DMS153 treated with DMSO at 0.1 percent for 48 hours (cell line): ENCODE measurements around the gene ANKRD10.

ENCODE experiments used
- DNase-seq: peaks from one replicate; lab custom pipeline; 2025; ENCODE audit not compliant: unreplicated experiment; lab: John Stamatoyannopoulos, UW

ANKRD10 gene

DNA sequence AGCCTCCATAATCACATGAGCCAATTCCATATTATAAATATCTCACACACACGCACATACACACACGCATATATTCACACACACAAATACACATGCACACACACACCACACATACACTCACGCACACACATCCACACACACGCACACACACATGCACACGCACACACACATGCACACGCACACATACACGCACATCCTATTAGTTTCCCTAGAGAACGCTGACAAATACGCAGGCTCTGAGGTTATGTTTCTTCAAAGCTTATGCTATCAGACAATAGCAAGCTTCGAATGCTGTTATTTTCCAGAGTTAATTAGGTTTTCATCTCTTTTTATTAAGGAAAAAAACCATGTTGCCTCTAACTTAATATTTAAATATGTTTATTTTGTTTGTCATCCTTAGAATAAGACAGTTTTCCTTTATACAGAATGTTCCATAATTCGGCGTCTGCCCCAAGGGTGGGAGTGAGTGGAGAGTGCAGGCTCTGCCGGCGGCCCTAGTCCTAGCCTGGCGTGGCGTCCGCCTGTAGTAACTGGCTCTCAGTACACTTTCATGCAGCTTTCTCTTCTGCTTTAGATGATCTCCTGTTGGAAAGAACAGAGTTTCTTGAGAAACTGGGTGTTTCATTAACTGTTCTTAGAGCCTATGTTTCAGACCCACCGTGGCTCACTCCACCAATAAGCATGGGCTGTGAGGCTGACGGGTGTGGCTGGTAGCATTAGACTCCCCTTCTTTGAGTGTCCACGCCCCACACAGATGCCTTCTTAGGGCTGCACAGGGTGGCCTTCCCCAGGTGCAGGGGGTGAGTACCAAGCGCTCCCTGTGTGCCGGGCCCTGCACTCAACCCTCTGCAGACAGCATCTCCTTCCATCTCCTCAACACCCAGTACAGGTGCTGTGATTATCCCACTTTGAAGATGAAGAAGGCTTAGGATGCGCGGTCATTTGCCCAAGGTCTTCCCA lies 30.4 kb upstream of the ANKRD10 start:
- DNase-seq: no peak

DNA sequence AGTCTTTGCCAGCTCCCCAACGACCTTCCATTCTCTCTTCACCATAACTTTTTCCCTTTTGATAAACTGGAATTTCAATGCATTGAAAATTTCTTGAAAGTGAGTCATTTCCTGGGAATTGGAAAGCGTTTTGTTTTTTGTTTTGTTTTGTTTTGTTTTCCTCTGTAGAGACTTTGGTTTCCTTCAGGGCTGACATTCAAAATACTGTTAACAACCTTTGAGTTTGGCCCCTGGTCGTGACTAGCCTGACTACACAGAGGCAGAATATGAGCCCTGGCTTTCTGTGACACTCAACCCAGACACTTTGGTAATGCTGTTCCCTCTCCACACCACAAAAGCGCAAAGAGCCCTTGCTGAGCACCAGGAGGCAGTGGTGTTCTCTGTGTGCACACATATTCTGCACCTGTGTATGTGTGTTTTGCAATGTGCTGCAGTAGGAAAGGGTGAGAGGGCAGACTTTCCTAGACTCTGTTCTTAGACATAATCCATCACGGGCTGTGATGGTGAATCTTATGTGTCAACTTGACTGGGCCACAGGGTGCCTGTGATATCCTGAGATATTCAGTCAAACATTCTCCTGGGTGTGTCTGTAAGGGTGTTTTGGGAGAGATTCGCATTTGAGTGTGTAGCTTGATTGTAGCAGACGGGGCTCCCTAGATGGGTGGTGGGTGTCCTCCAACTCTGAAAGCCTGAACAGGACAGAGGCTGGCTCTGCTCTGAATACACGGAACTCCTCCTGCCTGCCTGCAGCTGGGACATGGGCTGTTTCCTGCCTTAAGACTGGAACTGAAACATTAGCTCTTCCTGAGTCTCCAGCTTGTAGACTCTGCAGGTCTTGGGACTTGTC lies 29.5 kb upstream of the ANKRD10 start:
- peak; percentile 5 for DNase-seq

DNA sequence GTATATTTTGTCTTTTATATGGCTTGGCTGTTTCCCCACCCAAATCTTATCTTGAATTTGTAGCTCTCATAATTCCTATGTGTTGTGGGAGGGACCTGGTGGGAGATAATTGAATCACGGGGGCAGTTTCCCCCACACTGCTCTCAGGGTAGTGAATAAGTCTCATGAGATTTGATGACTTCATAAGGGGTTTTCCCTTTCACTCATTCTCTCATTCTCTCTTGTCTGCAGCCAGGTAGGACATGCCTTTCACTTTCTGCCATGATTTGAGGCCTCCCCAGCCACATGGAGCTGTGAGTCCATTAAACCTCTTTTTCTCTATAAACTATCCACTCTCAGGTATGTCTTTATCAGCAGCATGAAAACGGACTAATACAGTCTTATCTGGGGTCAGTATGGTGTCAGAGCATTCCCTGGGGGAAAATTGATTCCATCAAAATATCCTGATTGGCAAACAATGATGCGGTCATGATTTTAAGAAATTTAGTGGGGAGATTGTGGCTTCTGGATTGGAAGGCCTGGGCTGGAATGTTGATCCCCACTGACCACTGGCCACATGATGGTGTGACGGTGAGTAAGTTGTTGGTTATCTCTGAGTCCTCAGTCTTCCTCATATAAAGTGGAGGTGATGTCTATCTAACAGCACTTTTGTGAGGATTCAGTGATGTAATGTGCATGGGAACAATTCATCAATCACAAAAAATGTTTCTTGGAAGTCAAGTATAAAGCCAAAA lies 27.5 kb upstream of the ANKRD10 start:
- DNase-seq: no peak

DNA sequence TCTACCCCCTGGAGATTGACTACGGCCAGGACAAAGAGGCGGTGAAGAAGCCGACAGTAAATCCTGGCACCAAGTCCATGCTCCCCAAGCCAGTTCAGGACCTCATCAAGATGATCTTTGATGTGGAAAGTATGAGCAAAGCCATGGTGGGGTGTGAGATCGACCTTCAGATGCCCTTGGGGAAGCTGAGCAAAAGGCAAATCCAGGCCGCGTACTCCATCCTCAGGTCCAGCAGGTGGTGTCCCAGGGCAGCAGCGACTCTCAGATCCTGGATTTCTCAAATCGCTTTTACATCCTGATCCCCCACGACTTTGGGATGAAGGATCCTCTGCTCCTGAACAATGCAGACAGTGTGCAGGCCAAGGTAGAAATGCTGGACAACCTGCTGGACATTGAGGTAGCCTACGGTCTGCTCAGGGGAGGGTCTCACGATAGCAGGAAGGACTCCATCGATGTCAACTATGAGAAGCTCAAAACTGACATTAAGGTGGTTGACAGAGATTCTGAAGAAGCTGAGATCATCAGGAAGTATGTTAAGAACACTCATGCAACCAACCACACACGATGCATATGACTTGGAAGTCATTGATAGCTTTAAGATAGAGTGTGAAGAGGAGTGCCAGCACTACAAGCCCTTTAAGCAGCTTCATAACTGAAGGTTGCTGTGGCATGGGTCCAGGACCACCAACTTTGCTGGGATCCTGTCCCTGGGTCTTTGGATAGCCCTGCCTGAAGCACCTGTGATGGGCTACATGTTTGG lies 24.0 kb upstream of the ANKRD10 start:
- no peak for DNase-seq

DNA sequence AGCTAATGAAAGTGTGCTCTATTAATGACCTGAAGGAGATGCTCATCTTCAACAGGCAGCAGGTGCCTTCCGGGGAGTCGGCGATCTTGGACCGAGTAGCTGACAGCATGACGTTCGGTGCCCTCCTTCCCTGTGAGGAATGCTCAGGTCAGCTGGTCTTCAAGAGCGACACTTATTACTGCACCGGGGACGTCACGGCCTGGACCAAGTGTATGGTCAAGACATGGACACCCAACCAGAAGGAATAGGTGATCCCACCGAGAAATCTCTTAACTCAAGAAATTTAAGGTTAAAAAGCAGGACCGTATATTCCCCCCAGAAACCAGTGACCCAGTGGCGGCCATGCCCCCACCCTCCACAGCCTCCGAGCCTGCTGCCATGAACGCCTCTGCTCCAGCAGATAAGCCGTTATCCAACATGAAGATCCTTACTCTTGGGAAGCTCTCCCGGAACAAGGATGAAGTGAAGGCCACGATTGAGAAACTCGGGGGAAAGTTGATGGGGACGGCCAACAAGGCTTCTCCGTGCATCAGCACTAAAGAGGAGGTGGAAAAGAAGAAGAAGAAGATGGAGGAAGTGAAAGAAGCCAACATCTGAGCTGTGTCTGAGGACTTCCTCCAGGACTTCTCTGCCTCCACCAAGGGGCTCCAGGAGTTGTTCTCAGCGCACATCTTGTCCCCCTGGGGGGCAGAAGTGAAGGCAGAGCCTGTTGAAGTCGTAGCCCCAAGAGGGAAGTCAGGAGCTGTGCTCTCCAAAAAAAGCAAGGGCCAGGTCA lies 22.8 kb upstream of the ANKRD10 start:
- no peak for DNase-seq

DNA sequence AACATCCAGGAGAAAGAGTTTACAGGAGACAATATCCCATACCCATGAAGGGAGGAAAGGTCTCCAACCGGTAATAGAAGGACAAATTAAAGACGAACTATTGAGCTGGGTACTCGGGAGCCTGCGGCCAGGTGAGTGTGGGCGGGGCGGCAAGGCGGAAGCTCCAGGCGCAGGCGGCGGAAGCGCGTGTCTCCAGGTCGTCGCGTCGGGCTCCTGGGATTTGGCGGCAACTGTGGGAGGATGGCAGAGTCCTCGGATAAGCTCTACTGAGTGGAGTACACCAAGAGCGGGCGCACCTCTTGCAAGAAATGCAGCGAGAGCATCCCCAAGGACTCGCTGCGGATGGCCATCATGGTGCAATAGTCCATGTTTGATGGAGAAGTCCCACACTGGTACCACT lies 21.6 kb upstream of the ANKRD10 start:
- DNase-seq: no peak

DNA sequence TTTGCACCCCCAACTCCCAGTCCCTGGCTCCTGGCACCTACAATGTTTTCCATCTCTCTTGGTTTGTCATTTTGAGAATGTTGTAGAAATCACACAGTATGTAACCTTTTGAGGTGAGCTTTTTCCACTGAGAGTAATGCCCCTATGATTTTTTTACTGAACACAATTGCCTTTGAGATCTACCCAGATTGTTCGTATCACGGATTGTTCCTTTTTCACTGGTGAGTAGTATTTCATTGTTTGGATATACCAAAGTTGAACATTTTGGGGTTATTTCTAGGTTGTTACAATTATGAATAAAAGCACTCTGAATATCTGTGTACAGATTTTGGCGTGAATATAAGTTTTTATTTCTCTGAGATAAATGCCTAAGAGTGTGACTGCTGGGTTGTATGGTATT lies 17.7 kb upstream of the ANKRD10 start:
- no peak for DNase-seq

DNA sequence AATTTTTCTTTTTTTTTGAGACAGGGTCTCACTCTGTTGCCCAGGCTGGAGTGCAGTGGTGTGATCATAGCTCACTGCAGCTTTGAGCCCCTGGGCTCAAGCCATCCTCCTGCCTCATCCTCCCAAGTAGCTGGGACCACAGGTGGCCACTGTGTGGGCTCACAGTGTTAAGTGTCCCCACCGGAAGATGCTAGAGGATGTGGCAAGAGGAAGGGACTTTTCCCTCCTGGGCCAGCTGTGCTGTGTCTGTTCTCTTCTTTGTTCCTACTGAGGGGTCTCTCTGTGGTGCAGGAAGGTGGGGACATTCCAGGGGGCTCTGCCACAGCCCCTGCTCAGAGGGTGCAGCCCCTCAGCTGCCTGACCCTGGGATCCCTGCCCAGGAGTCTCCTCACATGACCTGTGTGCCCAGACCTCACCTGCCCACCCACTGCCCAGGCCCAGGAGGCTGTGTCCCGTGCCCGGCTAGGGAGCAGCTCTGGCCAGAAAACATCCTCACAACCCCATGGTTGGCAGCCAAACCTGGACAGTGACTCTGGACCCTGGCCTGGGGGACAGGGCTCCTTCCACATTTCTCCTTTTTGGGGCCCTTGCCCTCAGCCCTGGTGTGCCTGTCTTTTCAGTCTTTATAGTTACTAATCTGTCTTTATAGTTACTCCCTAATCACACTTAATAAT lies 14.4 kb upstream of the ANKRD10 start:
- no peak for DNase-seq

DNA sequence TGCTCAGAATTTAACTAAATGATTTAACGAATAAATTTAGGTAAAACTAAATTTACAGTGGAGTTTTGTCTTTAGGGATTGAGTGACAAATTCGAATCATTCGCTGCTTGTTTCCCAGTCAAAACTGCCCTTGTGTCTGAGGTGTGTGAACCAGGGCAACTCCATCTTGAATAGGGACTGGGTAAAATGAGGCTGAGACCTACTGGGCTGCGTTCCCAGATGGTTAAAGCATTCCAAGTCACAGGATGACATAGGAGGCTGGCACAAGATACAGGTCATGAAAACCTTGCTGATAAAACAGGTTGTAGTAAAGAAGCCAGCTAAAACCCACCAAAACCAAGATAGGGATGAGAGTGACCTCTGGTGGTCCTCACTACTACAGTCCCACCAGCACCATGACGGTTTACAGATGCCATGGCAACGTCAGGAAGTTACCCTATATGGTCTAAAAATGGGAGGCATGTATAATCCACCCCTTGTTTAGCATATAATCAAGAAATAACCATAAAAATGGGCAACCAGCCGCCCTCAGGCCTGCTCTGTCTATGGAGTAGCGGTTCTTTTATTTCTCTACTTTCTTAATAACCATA lies 10.2 kb upstream of the ANKRD10 start:
- no peak for DNase-seq

DNA sequence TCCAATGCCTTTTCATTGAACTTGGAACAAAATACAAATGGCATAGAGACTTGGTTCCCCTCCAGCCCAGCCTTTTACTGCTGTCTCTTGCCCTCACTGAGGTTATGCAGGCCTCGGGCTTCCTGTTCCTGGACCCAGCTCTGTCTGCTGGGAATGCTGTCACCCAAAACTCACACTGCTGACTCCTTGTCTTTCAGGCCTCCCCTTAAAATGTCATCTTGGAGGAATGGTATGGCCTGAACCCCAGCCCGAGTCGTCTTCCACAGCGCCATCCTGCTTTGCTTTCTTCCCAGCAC lies 9.7 kb upstream of the ANKRD10 start:
- no peak for DNase-seq

DNA sequence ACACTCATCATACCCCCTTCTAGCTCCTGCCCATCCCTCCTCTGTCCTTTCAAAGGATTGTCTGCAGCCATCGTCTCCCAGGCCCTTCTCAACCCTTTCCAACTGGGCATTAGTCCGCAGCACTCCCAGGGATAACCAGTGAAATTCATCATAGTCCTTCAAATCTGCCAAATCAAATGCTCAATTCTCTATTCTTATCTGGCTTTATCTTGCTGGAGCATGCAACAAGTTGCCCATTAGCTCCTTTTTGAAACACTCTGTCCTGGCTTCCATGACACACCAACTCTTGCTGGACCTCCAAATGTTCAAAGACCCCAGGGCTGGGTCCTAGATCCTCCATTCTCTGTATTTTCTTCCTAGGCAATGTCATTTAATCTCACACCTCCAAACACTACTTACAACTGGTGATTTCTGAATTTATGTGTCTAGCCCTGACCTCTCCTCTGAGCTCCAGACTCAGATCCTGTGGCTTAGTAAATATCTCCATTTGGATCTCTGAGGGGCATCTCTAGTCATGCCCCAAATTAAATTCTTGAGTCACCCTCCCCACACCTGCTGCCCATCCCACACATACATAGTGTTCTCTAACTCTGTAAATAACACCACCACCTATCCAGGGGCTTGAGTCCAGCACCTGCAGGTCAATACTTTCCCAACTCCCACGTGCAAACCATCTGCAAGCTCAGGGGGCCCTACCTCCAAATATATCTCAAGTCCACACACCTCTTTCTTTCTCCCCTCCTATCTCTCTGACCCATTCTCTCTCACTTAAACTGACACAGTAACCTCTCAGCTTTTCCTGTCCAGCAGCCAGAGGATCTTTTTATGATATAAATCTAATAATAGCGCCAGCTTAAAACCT lies 9.1 kb upstream of the ANKRD10 start:
- DNase-seq: no peak

DNA sequence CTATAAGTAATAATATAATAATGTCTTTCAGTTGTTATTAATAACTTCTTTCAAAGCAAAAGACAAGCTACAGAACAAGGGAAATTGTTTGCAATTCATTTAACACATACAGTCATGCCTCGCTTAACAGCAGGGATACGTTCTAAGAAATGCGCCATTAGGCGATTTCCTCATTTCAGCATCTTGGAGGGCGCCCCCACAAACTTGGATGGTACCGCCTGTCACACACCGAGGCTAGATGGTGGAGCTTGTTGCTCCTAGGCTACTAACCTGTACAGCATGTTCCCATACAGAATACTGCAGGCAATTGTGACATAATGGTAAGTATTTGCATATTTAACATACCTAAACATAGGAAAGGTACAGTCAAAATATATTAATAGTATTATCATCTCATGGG lies 8.2 kb upstream of the ANKRD10 start:
- DNase-seq: no peak

DNA sequence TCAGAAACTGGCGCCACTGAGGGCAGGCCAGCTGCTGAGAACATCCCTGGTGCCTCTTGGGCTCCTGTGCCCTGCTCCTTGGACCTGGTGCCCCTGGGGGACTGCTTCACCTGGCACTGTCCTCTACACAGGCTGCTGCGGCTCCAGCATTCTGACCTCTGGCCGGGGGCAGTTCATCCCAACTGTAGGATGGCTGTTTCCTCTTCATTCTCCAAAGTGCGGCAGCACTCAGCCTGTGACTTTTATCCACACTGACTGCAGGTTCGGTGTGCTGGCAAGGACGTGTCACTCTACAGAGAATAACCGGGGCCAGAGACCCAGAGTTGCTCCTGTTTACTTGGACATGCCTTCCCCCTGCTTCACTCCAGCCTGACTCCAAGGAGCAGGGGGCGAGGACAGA lies 7.6 kb upstream of the ANKRD10 start:
- no peak for DNase-seq

DNA sequence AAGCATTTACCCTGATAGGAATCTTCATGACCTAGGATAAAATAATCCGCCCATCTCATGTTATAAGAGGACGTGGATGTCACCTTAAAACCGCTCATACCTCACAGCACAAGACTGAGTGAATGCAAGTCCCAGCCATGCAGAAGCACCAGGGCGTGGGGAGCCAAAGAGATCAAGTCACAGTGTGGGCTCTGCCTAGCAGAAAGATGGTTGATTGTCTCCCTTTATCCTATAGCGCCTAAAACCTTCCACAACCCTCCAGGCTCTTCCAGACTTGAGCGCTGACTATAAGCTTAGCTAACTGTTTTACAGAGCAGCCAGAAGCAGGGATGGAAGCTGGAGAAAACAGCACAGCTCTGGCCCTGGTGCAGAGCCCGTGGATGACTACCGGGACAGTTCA lies 6.8 kb upstream of the ANKRD10 start:
- no peak for DNase-seq

DNA sequence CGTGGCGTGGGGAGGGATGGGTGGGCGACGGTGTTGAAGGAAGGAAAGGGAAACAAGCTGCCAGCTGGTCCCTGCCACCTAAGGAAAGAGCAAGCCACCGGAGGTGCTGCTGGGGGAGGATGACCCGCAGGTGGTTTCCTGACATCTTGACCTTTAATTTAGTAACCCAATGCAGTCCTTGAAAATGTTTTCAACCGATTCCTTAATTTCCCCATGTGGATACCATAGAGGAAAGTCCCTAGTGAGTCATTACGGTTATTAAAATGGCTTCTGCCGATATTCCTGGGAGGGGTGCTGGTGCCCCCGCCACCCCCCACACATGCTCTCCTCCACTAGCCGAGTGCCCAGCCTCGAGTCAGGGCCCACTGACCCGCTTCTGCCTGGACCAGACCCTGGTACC lies 6.3 kb upstream of the ANKRD10 start:
- no peak for DNase-seq

DNA sequence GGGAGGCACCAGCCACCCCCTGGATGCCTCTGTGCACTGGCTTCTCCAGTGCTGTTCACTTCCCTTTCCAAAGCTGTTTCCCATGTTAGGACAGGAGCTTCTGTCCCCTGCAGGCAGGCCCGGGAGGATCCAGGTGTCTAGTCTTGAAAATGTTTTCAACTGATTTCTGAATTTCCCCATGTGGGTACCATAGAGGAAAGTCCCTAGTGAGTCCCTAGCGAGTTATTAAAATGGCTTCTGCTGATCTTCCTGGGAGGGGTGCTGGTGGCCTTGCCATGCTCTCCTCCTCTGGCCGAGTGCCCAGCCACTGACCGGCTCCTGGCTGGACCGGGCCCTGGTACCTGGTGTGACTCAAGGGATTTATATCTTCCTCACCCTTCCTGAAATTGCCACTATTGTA lies 5.2 kb upstream of the ANKRD10 start:
- no peak for DNase-seq

DNA sequence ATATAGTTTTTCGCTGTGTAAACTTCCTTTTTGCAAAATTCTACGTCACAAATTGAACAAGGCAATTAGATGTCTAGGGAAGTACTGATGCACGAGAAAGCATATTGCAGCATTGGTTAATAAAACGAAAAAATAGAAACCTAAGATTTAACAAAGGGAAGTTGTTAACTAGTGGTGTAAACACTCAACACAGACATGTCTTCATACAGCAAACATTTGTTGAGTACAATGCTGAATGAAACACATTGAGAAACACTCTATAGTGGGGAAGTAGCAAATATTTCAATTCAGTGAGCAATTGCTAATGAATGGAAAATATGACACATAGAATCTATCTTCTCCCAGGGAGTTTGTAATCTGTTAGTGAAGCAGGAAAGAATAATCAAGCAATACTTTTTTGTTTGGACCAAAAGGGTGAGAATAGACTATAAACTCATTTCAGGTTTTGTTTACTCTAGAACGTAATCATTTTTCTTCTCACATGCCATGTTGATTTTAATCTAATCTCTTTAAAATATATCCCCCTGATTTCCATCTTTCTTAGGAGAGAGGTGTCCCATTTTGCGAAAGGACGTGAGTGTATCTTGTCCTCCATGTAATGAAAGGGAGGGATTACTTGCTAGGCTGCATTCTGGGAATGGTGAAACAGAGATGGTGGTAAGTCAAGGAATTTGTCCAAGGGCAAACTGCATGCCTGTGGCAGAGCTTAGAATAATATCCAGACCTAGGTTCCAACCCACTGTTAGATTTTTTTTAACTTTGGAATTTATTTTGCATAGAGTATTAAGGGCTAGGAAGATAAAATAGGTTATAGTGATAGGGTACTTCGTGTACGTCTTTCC lies 1.7 kb upstream of the ANKRD10 start:
- peak; percentile 3 for DNase-seq

DNA sequence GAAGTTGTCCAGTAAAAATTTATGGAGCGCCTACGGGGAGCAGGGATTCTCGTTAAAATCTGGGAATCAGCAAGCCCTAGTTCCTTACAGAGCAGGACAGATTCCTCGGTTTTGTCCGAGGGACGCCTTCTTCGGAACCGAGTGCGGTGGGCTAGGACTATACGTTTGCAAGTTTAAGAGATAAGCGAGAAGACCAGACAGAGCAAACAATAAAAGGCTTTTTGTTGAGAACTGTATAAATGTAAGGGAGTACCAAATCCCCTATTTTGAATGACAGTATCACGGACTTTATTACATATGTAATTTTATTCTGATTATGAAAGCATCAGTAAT lies 971 bp upstream of the ANKRD10 start:
- no peak for DNase-seq
